GM18517 (cell line): ENCODE measurements around the gene COG1.

Source experiments
- ATAC-seq: cut with Tn5 transposase; IDR thresholded peaks from one replicate; pipeline ENCODE4 v1.9.1; 2021; ENCODE audit warnings: mild to moderate bottlenecking, moderate library complexity; ENCODE audit not compliant: unreplicated experiment

Gene COG1

DNA sequence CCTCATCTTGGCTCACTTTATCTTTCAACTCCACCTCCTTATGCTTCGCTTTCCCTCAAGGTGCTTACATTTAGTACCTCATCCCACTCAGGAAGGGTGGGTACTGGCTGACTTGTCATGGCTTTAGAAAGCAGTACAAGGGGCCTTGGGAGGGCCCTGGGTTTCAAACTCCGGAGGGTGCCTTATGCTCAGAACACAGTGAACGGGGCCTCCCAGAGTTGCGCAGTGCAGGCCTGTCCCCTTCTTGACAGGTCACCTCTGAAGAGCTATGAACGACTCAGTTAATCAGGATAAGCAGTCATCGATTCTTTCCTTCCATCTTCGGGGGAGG, 6.0 kb downstream of the COG1 start:
- ATAC-seq: no peak

GRCh38 chr17:73199751-73200317, 7.0 kb downstream of the COG1 start:
- no peak for ATAC-seq

DNA sequence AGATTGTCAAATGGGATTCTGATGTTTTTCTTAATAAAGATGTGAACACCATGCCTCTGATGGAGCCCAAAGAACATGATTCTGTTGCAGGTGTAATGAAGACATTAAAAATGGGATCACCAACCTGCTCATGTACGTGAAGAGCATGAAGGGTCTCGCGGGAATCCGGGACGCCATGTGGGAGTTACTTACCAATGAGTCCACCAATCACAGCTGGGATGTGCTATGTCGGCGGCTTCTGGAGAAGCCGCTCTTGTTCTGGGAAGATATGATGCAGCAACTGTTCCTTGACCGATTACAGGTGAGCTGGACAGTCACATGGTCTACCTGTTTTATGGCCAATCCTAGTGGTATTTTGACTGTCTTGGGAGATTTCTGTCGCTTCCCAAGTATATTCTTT, 7.6 kb downstream of the COG1 start:
- no peak for ATAC-seq

GRCh38 chr17:73201215-73202069, 8.6 kb downstream of the COG1 start:
- no peak for ATAC-seq

- no peak for ATAC-seq
Measured at GRCh38 chr17:73203135-73203787, 10.4 kb downstream of the COG1 start.

DNA sequence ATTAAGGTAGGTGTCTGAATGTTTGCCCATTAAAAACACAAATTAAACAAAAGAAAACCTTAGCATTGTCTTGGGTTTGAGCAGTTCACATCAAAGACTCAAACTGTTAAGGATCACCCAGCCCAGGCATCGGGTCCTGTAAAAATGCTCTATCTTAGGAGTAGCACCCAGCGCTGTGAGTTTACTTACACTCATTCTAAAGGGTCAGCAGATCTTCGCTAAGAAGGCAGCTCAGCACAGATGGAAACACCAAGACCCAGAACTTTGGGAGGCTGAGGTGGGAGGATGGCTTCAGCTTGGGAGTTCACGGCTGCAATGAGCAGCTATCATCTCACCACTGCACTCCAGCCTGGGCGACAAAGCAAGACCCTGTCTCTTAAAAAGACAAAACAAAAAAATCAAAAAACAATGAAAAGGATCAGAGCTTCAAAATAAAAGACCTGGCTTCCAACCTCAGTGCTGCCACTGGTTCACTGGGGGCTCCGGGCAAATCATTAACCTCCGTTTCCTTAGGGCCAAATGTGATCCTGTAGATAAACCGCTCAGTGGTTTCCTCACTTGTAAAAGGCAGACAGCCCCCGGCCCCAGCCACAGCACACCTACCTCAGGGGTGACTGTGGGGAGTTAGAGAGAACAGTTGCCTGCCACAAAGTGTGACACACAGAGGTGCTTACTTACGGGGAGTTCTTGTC, 11.1 kb downstream of the COG1 start:
- ATAC-seq: no peak

DNA sequence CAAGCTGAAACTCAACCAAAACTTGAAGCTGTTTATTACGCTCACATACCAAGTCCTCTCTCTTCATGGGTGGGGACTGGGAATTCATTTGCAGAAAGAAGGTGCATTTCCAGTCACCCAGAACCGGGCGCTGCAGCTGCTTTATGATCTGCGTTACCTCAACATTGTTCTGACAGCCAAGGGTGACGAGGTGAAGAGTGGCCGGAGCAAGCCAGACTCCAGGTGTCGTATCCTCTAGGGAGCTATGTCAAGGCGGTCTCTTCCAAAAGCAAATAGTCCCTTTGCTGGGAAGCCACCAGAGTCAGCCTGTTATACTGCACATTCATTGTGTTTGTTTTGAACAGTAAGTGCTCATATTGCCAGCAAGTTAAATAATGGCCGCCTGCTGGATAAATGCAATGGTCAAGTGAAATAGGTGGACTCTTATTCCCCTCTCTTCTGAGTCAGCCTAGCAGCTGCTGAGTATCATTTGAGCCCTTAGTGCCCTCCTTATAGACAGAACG, 12.7 kb downstream of the COG1 start:
- no peak for ATAC-seq

GRCh38 chr17:73208139-73208827, 15.4 kb downstream of the COG1 start:
- ATAC-seq: no peak

GRCh38 chr17:73209436-73209835, 16.6 kb downstream of the COG1 start:
- no peak for ATAC-seq

DNA sequence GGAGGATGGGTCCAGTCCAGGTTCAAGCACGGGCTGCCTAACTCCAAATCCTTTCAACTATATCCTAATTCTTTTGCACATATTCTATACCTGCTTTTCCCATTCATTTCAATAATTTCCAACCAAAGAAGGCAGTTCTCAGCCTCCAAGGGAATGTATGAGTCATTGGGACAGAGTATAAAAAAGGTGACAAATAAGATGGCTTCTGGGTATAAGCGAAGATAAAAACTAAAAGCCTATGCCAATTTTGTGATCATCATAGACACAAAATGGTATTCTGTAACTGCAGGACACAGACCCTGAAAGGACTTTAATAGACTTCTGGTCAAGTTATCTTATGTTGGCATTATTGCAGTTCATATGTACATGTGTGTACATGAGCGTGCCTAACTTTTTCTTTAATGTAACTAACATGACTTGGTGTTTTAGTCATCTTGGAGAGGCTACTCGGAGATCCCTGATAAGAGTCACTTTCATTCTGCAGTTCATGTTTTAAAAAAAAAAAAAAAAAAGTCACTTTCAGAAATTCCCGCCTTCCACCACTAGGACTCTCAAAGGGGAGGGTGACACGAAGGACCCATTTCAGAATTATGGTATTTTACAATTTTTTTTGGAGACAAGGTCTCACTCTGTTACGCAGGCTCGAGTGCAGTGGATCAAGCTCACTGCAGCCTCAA, 17.3 kb downstream of the COG1 start:
- ATAC-seq: no peak

- no peak for ATAC-seq
Measured at GRCh38 chr17:73211745-73212144, 18.9 kb downstream of the COG1 start.

- ATAC-seq: no peak
Measured at GRCh38 chr17:73214008-73214407, 21.2 kb downstream of the COG1 start.

DNA sequence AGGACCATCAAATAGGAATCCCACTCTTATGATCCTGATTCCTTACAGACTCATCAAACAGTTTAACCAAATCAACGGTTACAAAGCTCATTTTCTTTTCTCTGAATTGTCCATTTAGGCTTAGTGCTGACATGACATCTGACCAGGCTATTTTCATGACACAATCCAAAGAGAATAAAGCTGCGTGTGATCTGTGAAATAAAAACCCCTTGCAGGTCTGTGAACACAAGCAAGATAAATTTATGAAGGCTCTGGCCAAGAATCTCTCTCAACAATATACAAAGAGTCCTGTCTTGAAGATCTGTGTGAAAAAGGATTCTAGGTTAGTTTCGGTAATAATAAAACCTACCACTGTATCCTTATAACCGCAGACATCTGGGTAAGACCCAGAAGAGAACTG, 22.0 kb downstream of the COG1 start:
- no peak for ATAC-seq

- ATAC-seq: no peak
Measured at GRCh38 chr17:73215447-73215846, 22.6 kb downstream of the COG1 start.

GRCh38 chr17:73223626-73224230, 30.9 kb downstream of the COG1 start:
- no peak for ATAC-seq

- no peak for ATAC-seq
Measured at GRCh38 chr17:73224237-73224636, 31.4 kb downstream of the COG1 start.

- ATAC-seq: no peak
Measured at GRCh38 chr17:73224663-73225305, 31.9 kb downstream of the COG1 start.

- no peak for ATAC-seq
Measured at GRCh38 chr17:73226556-73227172, 33.8 kb downstream of the COG1 start.

DNA sequence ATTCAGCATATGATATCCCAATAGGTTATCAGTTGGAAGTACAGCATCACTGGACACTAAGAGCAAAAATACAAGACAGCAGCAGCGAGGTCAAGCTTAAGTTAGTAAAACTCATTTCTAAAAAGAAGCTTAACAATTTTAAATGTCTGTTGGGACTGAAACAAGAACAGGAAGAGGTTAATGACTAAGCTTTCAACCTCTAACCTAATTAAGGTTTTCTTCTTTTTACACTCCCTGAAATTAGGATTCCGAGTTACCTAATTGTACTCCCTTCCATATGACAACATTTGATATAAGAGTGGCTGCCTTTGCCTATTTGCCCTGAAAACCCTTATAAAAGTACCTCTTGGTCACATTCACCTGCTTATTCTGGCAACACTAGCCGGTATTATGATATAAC, 34.5 kb downstream of the COG1 start:
- no peak for ATAC-seq
